ENCODE data around the gene SMPD3. TPM values are rescaled to one million over a fixed set of nuclear protein-coding genes. Genes with fewer than 3 reads are reported as not detected.

SMPD3 gene
- total and polyA plus RNA-seq, 2 donors (not counting 3 experiments of a cell fraction or from before 2014, with no cell fraction given) = not detected

DNA sequence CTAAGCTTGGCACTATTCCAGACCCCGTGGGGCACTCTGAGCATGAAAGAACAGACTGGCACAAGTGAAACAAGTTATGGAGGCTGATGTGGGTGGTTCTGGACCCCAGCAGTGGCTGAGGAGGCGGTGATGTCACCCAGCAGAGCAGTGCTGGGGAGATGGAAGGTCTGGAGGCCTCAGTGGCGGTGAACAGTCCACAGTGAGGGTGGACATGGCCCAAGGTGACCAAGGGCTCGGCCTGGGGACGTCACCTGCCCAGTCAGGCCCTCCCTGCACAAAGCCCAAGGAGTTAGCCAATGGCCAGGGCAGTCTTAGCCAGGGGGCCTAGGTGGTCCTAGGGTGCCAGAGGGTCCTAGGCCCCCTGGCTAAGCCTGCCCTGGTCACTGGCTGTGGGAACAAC lies 24.5 kb downstream of the SMPD3 start:
- no TSS peak for BruUV-seq (replicated peaks)
- H3K4me3 ChIP-seq (replicated peaks in 1 of 3; ENCODE audit: insufficient read depth in 1 of 3, low read depth in 1 of 3, low read length in 3 of 3) = no peak overlapping the region
- dilution Hi-C loops (cut with MboI; ENCODE audit: extremely low pct_ligation_motif_present, low sequenced_read_pairs) (no loop called here), intact Hi-C loops (cut with micrococcal nuclease) (no loop called here)
- TF ChIP-seq MYC (IDR thresholded peaks at IDR 0.05; ENCODE audit: low read depth, low read length) (no peak), JUN (IDR thresholded peaks at IDR 0.05; ENCODE audit: borderline replicate concordance, insufficient read depth, insufficient read length, low read depth) (no peak), POLR2A (IDR thresholded peaks at IDR 0.05; ENCODE audit: low read depth, low read length) (no peak), GATA2 (IDR thresholded peaks at IDR 0.05; ENCODE audit: insufficient read depth, insufficient read length, low read depth, low read length) (no peak), EZH2 (IDR thresholded peaks at IDR 0.05; ENCODE audit: borderline replicate concordance, low read depth, low read length, severe bottlenecking) (no peak), POLR2AphosphoS5 (IDR thresholded peaks at IDR 0.05; ENCODE audit: insufficient read depth, low read depth, low read length) (no peak), FOS (IDR thresholded peaks at IDR 0.05; ENCODE audit: borderline replicate concordance, insufficient read depth, low read length) (no peak)
- TF ChIP-seq, protein P1, sequence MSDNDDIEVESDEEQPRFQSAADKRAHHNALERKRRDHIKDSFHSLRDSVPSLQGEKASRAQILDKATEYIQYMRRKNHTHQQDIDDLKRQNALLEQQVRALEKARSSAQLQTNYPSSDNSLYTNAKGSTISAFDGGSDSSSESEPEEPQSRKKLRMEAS (IDR thresholded peaks at IDR 0.05; ENCODE audit: insufficient read depth, insufficient read length) = no peak
- TF ChIP-seq, protein P2, sequence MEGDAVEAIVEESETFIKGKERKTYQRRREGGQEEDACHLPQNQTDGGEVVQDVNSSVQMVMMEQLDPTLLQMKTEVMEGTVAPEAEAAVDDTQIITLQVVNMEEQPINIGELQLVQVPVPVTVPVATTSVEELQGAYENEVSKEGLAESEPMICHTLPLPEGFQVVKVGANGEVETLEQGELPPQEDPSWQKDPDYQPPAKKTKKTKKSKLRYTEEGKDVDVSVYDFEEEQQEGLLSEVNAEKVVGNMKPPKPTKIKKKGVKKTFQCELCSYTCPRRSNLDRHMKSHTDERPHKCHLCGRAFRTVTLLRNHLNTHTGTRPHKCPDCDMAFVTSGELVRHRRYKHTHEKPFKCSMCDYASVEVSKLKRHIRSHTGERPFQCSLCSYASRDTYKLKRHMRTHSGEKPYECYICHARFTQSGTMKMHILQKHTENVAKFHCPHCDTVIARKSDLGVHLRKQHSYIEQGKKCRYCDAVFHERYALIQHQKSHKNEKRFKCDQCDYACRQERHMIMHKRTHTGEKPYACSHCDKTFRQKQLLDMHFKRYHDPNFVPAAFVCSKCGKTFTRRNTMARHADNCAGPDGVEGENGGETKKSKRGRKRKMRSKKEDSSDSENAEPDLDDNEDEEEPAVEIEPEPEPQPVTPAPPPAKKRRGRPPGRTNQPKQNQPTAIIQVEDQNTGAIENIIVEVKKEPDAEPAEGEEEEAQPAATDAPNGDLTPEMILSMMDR (IDR thresholded peaks at IDR 0.05; ENCODE audit: extremely low read depth in 1 of 2, insufficient read depth in 1 of 2, low read depth in 1 of 2, low read length in 2 of 2) = no peak
- H3K9me1 ChIP-seq (replicated peaks; ENCODE audit: control insufficient read depth, extremely low read depth, insufficient read depth, low read length) = no peaks in the 10 kb centered on the region
- CTCF ChIA-PET = no interaction called here
- no peaks in the 10 kb centered on the region for H3K4me1 ChIP-seq (ENCODE audit: control insufficient read depth, extremely low read depth, insufficient read depth, low read length)
- H3K36me3 ChIP-seq (ENCODE audit: control insufficient read depth in 2 of 2, extremely low read depth in 1 of 2, insufficient read depth in 2 of 2, low read length in 2 of 2) = no peaks in the 10 kb centered on the region
- H3K9ac ChIP-seq (replicated peaks; ENCODE audit: extremely low read depth, insufficient read depth, low read length) = no peak overlapping the region
- H3K9me3 ChIP-seq (replicated peaks; ENCODE audit: control insufficient read depth, insufficient read depth, low read length) = no peaks in the 10 kb centered on the region
- no peak overlapping the region for H3K4me2 ChIP-seq (ENCODE audit: insufficient read depth, low read length)
- no peak overlapping the region for H3K27ac ChIP-seq (ENCODE audit: insufficient read depth, low read depth, low read length)
- DNase-seq (ENCODE audit: low read depth, low spot score) = no peak
- FAIRE-seq = no peak
- no peaks in the 10 kb centered on the region for H4K20me1 ChIP-seq (replicated peaks; ENCODE audit: control insufficient read depth, extremely low read depth, insufficient read depth, low read length)
- H2AFZ ChIP-seq (ENCODE audit: low read depth, low read length) = no peak overlapping the region
- no peaks in the 10 kb centered on the region for H3K79me2 ChIP-seq (ENCODE audit: control insufficient read depth, insufficient read depth, low read length)
- H3K27me3 ChIP-seq (ENCODE audit: control insufficient read depth in 2 of 2, insufficient read depth in 2 of 2, low read length in 2 of 2) = peaks cover 1 to 3% of the 10 kb centered on the region in 2 experiments
- POLR2A ChIA-PET = no interaction called here

Data from endothelial cell of umbilical vein (primary cell).